Mesendoderm (in vitro differentiated cells): Measurements from ENCODE around the gene PEX13.

ENCODE experiments used
- DNase-seq: peaks from one replicate; pipeline ENCODE4 v3.0.0; 2013
- H2AK5ac ChIP-seq: 2 replicates; pipeline ENCODE4 v1.6.1; 2013; ENCODE audit warnings: low read length, inconsistent platforms
- H2BK120ac ChIP-seq: 2 replicates; pipeline ENCODE4 v1.6.1; 2013; ENCODE audit warnings: low read depth, mild to moderate bottlenecking, low read length, moderate library complexity, mixed read lengths
- H2BK15ac ChIP-seq: replicated peaks from 2 replicates; pipeline ENCODE4 v1.6.1; 2013; ENCODE audit warnings: low read depth, mild to moderate bottlenecking, moderate library complexity
- H2BK5ac ChIP-seq: 2 replicates; pipeline ENCODE4 v1.6.1; 2013; ENCODE audit warnings: low read length, inconsistent platforms
- H3K18ac ChIP-seq: 2 replicates; pipeline ENCODE4 v1.6.1; 2013; ENCODE audit warnings: mild to moderate bottlenecking, low read length, mixed read lengths
- H3K23ac ChIP-seq: one replicate; pipeline ENCODE4 v1.6.1; 2013; ENCODE audit warnings: low read length
- H3K27ac ChIP-seq: 2 replicates; pipeline ENCODE4 v1.5.1; 2013; ENCODE audit warnings: low read depth, mild to moderate bottlenecking, inconsistent platforms, low read length, moderate library complexity
- H3K27me3 ChIP-seq: 2 replicates; pipeline ENCODE4 v1.6.1; 2013; ENCODE audit warnings: low read length, control low read depth, mild to moderate bottlenecking, inconsistent platforms; ENCODE audit not compliant: insufficient read depth, poor library complexity
- H3K36me3 ChIP-seq: 2 replicates; pipeline ENCODE4 v1.6.1; 2013; ENCODE audit warnings: low read length, inconsistent platforms; ENCODE audit not compliant: control insufficient read depth, insufficient read depth
- H3K4ac ChIP-seq: one replicate; pipeline ENCODE4 v1.6.1; 2013; ENCODE audit warnings: low read depth, mild to moderate bottlenecking, low read length, moderate library complexity
- H3K4me1 ChIP-seq: 2 replicates; pipeline ENCODE4 v1.6.1; 2013; ENCODE audit warnings: low read depth, low read length, inconsistent platforms; ENCODE audit not compliant: control insufficient read depth
- H3K4me2 ChIP-seq: 2 replicates; pipeline ENCODE4 v1.6.1; 2013; ENCODE audit warnings: low read length
- H3K4me3 ChIP-seq: 2 replicates; pipeline ENCODE4 v1.5.1; 2013; ENCODE audit warnings: mild to moderate bottlenecking, low read length
- H3K56ac ChIP-seq: one replicate; pipeline ENCODE4 v1.6.1; 2013; ENCODE audit warnings: low read length
- H3K79me1 ChIP-seq: 2 replicates; pipeline ENCODE4 v1.6.1; 2013; ENCODE audit warnings: low read length, inconsistent platforms
- H3K79me2 ChIP-seq: 2 replicates; pipeline ENCODE4 v1.6.1; 2013; ENCODE audit warnings: mild to moderate bottlenecking, low read length; ENCODE audit not compliant: control insufficient read depth, insufficient read depth
- H3K9ac ChIP-seq: 2 replicates; pipeline ENCODE4 v1.6.1; 2013; ENCODE audit warnings: low read length, inconsistent platforms
- H4K5ac ChIP-seq: one replicate; pipeline ENCODE4 v1.6.1; 2013; ENCODE audit warnings: low read length
- H4K8ac ChIP-seq: one replicate; pipeline ENCODE4 v1.6.1; 2013; ENCODE audit warnings: low read depth, mild to moderate bottlenecking, control low read depth, low read length, moderate library complexity
- WGBS: extraction: QIAGEN DNeasy Blood & Tissue Kit; methylation state at CpG from one replicate; pipeline ENCODE4 v1.1.7; 2013; ENCODE audit warnings: low lambda C conversion rate, missing lambda C conversion rate; ENCODE audit not compliant: insufficient coverage; ENCODE audit errors: extremely low coverage; 5-methylcytosine and 5-hydroxymethylcytosine counted together

Gene PEX13

GRCh38 chr2:60994131-60994530 is 23.4 kb upstream of the PEX13 start:
- H3K27me3 ChIP-seq: no peaks in the 10 kb centered on the region
- H2BK15ac ChIP-seq: no peak overlapping the region
- no peaks in the 10 kb centered on the region for H3K36me3 ChIP-seq
- no peak overlapping the region for H3K56ac ChIP-seq
- H3K79me1 ChIP-seq: no peaks in the 10 kb centered on the region
- H3K4ac ChIP-seq: no peak overlapping the region
- no peak for DNase-seq
- H3K4me3 ChIP-seq: no peak overlapping the region
- H3K9ac ChIP-seq: no peak overlapping the region
- H2BK5ac ChIP-seq: no peak overlapping the region
- no peak overlapping the region for H3K23ac ChIP-seq
- H2BK120ac ChIP-seq: no peak overlapping the region
- no peak overlapping the region for H3K27ac ChIP-seq
- no peak overlapping the region for H4K5ac ChIP-seq
- H4K8ac ChIP-seq: no peak overlapping the region
- no peaks in the 10 kb centered on the region for H3K4me1 ChIP-seq
- H3K18ac ChIP-seq: no peak overlapping the region
- no peak overlapping the region for H2AK5ac ChIP-seq
- H3K79me2 ChIP-seq: no peaks in the 10 kb centered on the region
- H3K4me2 ChIP-seq: no peak overlapping the region

- Histone ChIP-seq H3K9ac (no peak overlapping the region), H3K18ac (no peak overlapping the region), H3K23ac (no peak overlapping the region), H3K4me3 (no peak overlapping the region), H2AK5ac (no peak overlapping the region), H3K4me2 (no peak overlapping the region), H2BK120ac (no peak overlapping the region), H4K5ac (no peak overlapping the region), H2BK5ac (no peak overlapping the region), H3K4me1 (no peaks in the 10 kb centered on the region), H3K36me3 (no peaks in the 10 kb centered on the region), H3K56ac (no peak overlapping the region), H3K79me1 (no peaks in the 10 kb centered on the region), H3K27me3 (no peaks in the 10 kb centered on the region), H4K8ac (no peak overlapping the region), H3K4ac (no peak overlapping the region), H3K27ac (no peak overlapping the region), H3K79me2 (no peaks in the 10 kb centered on the region), H2BK15ac (no peak overlapping the region)
- peak; percentile 54 for DNase-seq
- WGBS: no CpG with 5 or more reads among the region's 4 CpGs
Measured at GRCh38 chr2:60998628-60999545, 18.6 kb upstream of the PEX13 start.

DNA sequence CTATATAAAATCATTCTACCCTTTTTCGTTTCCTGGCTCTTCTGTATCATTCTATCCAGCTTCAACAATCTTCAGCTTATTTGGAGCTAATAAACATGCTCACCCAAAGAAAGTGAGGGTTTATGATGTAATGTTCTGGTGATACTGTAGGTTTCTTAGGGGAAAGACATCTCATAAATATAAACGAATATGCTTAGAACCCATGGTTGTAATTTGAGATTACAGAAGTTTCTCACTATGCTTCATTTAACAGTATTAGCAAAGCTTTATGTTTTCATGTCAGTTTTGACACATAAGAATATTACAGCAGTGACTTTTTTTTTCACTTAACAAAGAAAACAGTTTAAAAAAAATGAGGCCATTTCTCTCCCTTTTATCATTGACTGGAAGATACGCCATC is 11.8 kb upstream of the PEX13 start:
- Histone ChIP-seq H4K5ac (no peak overlapping the region), H2BK5ac (no peak overlapping the region), H3K56ac (no peak overlapping the region), H3K79me2 (no peaks in the 10 kb centered on the region), H2BK15ac (no peak overlapping the region), H3K9ac (no peak overlapping the region), H3K36me3 (no peaks in the 10 kb centered on the region), H3K18ac (no peak overlapping the region), H3K4me3 (no peak overlapping the region), H3K27ac (no peak overlapping the region), H4K8ac (no peak overlapping the region), H3K23ac (no peak overlapping the region), H3K4me2 (no peak overlapping the region), H3K4ac (no peak overlapping the region), H3K27me3 (no peaks in the 10 kb centered on the region), H3K79me1 (no peaks in the 10 kb centered on the region), H2AK5ac (no peak overlapping the region), H3K4me1 (no peaks in the 10 kb centered on the region), H2BK120ac (no peak overlapping the region)
- no CpG with 5 or more reads among the region's 3 CpGs for WGBS
- DNase-seq: no peak

DNA sequence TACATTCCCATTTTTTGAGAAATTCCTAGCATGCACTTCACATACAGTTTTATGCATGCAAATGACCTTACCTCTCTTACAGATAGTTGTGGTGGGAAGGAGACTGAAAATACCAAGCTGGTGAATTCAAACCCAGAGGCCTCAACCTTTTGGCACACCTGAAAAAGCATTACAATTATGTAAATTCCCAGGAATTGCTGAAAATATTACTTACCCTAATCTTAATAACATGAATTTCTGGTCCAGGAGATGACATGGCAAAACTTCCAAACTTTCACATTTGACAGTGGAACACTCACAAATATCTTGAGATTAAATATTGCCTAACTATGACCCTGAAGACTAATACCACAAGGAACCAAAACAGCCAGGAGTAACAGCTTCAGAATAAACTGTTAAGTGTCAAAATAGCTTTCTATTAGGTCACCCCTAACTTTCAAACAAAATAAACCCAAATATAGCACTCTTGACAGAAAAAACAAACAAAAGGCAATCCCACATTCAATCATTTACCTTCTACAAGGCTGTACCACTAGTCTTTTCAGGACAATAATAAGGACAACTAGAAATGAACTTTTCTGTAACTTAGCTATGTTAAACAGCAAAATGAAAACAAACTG is 10.9 kb upstream of the PEX13 start:
- H3K4me1 ChIP-seq: no peaks in the 10 kb centered on the region
- no peak overlapping the region for H2AK5ac ChIP-seq
- H2BK5ac ChIP-seq: no peak overlapping the region
- H3K23ac ChIP-seq: no peak overlapping the region
- H3K56ac ChIP-seq: no peak overlapping the region
- no peak overlapping the region for H4K5ac ChIP-seq
- DNase-seq: no peak
- no peak overlapping the region for H2BK120ac ChIP-seq
- H3K9ac ChIP-seq: no peak overlapping the region
- H3K79me1 ChIP-seq: no peaks in the 10 kb centered on the region
- no peak overlapping the region for H4K8ac ChIP-seq
- H3K4ac ChIP-seq: no peak overlapping the region
- no peak overlapping the region for H2BK15ac ChIP-seq
- H3K79me2 ChIP-seq: no peaks in the 10 kb centered on the region
- no peak overlapping the region for H3K27ac ChIP-seq
- no peaks in the 10 kb centered on the region for H3K27me3 ChIP-seq
- no peak overlapping the region for H3K18ac ChIP-seq
- no peak overlapping the region for H3K4me2 ChIP-seq
- H3K36me3 ChIP-seq: no peaks in the 10 kb centered on the region
- no peak overlapping the region for H3K4me3 ChIP-seq

DNA sequence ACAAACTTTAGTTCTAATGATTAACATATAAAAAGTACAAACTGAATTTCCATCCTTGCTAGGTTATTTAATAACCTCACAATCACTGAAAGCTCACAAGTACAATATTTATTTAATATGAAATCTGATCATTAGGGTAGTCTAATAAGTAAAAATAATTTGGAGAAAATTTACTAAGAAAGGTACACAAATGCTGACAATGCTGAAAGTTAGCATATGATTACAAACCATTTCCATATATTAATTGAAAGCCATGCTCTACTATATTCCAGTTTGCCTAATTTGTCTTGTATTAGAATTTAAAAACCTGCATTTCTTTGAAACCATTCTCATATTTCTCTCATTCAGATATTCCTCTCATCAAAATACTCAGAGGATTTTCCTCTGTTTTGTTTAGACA is 8.2 kb upstream of the PEX13 start:
- H3K18ac ChIP-seq: no peak overlapping the region
- no peaks in the 10 kb centered on the region for H3K36me3 ChIP-seq
- no peaks in the 10 kb centered on the region for H3K4me1 ChIP-seq
- no peak for DNase-seq
- H4K5ac ChIP-seq: no peak overlapping the region
- no peak overlapping the region for H3K4me3 ChIP-seq
- H2AK5ac ChIP-seq: no peak overlapping the region
- H2BK15ac ChIP-seq: no peak overlapping the region
- H3K79me2 ChIP-seq: no peaks in the 10 kb centered on the region
- no peak overlapping the region for H2BK5ac ChIP-seq
- H3K56ac ChIP-seq: no peak overlapping the region
- no peak overlapping the region for H3K23ac ChIP-seq
- H2BK120ac ChIP-seq: no peak overlapping the region
- no peak overlapping the region for H3K4ac ChIP-seq
- no peak overlapping the region for H3K27ac ChIP-seq
- H4K8ac ChIP-seq: no peak overlapping the region
- no peak overlapping the region for H3K9ac ChIP-seq
- no peaks in the 10 kb centered on the region for H3K79me1 ChIP-seq
- H3K27me3 ChIP-seq: no peaks in the 10 kb centered on the region
- H3K4me2 ChIP-seq: no peak overlapping the region

DNA sequence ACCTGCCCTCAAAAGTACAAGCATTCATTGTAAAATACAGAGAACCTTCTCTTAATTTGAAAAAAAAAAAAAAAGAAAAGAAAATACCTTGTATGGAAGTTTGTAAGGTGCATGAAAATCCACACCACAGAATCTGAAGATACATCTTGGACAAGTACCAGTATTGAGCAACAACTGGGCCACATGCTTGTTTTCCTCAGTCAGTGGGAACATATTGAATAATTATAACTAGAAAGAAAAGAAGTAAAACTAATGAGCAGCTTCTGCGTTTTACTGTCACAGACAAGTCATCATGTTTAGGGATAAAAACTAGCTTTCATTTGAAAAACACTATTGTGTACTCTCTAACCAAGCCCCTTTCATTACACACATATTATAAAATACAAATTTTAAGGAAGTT is 5.8 kb upstream of the PEX13 start:
- H3K79me2 ChIP-seq: no peaks in the 10 kb centered on the region
- no peak overlapping the region for H2AK5ac ChIP-seq
- no peak overlapping the region for H3K4me2 ChIP-seq
- H2BK5ac ChIP-seq: no peak overlapping the region
- no peaks in the 10 kb centered on the region for H3K79me1 ChIP-seq
- no peak overlapping the region for H2BK120ac ChIP-seq
- no peak overlapping the region for H3K56ac ChIP-seq
- no peak overlapping the region for H3K23ac ChIP-seq
- H3K4ac ChIP-seq: no peak overlapping the region
- no peak overlapping the region for H3K9ac ChIP-seq
- no peaks in the 10 kb centered on the region for H3K4me1 ChIP-seq
- no peak overlapping the region for H3K18ac ChIP-seq
- no CpG with 5 or more reads among the region's 1 CpG for WGBS
- H3K27me3 ChIP-seq: no peaks in the 10 kb centered on the region
- H3K36me3 ChIP-seq: no peaks in the 10 kb centered on the region
- DNase-seq: no peak
- H4K5ac ChIP-seq: no peak overlapping the region
- no peak overlapping the region for H2BK15ac ChIP-seq
- H3K27ac ChIP-seq: no peak overlapping the region
- H4K8ac ChIP-seq: no peak overlapping the region
- H3K4me3 ChIP-seq: no peak overlapping the region
